ENCODE data around the gene PTPRT. TPM values are rescaled to one million over a fixed set of nuclear protein-coding genes. Genes with fewer than 3 reads are reported as not detected.

PTPRT gene
- total RNA-seq, 1 experiment from 2014 or later: not detected

DNA sequence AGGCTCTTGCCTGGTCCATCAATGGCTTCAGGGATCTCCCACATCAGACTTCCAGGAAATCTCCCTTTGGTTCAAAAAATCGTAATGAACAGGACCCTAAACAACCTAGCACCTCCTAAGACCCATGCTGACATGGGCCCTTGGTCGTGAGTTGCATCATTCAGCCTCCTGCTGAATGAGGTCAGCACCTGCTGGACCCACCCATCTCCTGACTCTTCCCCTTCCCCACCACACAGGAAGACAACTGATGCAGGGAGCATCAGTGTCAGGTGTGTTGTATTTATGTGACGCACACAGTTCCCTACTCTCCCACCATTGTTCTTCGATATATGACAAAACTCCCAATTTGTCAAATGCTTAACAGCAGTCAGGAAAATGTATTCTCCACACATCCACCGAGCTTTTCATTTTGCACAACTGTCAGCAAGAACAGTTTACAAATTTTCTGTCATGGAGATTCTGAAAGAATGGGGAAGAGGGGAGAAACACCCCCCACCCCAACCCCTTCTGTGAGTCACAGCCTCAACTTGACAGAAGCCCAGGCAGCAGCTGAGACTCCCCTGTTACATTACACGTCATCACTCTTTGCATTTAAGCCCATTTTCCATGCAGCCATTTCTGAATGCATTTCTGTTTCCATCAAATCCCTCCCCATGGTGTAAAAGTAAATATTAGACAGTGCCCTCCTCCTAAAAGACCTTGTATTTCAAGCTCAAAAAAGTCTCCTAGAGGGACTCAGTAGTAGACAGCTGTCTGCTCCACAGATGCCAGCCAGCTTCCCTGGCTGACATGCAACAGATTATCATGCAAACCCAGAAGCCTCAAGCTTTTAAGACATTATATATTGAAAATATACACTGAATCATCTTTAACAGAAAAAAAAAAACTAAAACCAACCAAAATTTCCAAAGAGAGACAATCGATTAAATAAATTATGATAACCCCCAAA lies 577.5 kb downstream of the PTPRT start:
- no peak for ATAC-seq
- no TSS peak for BruUV-seq (replicated peaks)

GRCh38 chr20:42611423-42611822 lies 578.3 kb downstream of the PTPRT start:
- H3K9me3 ChIP-seq (ENCODE audit: low read length): peaks cover 18% of the 10 kb centered on the region
- no peak for DNase-seq
- H3F3A ChIP-seq (ENCODE audit: low read length, unreplicated experiment): no peaks in the 10 kb centered on the region
- ATAC-seq: no peak
- no peaks in the 10 kb centered on the region for H4K20me1 ChIP-seq (ENCODE audit: low read length)
- H3K4me2 ChIP-seq (ENCODE audit: low read length): no peak overlapping the region
- H3K9ac ChIP-seq (ENCODE audit: low read length): no peak overlapping the region
- H3K79me2 ChIP-seq (ENCODE audit: low read length): no peaks in the 10 kb centered on the region
- no peak overlapping the region for H2AFZ ChIP-seq (ENCODE audit: low read length)
- CTCF ChIA-PET: no interaction called here
- no peaks in the 10 kb centered on the region for H3K27me3 ChIP-seq (ENCODE audit: low read length)
- no peak overlapping the region for H3K27ac ChIP-seq (ENCODE audit: low read length)
- H3K4me1 ChIP-seq (ENCODE audit: insufficient read depth, low read length): no peaks in the 10 kb centered on the region
- no peaks in the 10 kb centered on the region for H3K36me3 ChIP-seq (ENCODE audit: low read depth, low read length)
- intact Hi-C loops (cut with micrococcal nuclease): no loop called here
- H3K9me2 ChIP-seq (replicated peaks; ENCODE audit: low read length): no peaks in the 10 kb centered on the region
- POLR2A ChIA-PET (ENCODE audit: unreplicated experiment): no interaction called here
- BruUV-seq (replicated peaks): no TSS peak
- TF ChIP-seq EZH2phosphoT487 (IDR thresholded peaks at IDR 0.05; ENCODE audit: borderline replicate concordance, low read length) (no peak), CTCF (conservative IDR thresholded peaks at IDR 0.05; ENCODE audit: low read depth, low read length) (no peak), EZH2 (IDR thresholded peaks at IDR 0.05; ENCODE audit: low read length, unreplicated experiment) (no peak)
- no peak overlapping the region for H3K4me3 ChIP-seq (ENCODE audit: low read length)

More for the DNA sequence above, 577.5 kb downstream of the PTPRT start:
- H3K4me2 ChIP-seq (ENCODE audit: low read length): no peak overlapping the region
- no peaks in the 10 kb centered on the region for H3K79me2 ChIP-seq (ENCODE audit: low read length)
- no peaks in the 10 kb centered on the region for H3K4me1 ChIP-seq (ENCODE audit: insufficient read depth, low read length)
- no peaks in the 10 kb centered on the region for H3F3A ChIP-seq (ENCODE audit: low read length, unreplicated experiment)
- no peak overlapping the region for H2AFZ ChIP-seq (ENCODE audit: low read length)
- no peaks in the 10 kb centered on the region for H3K27me3 ChIP-seq (ENCODE audit: low read length)
- intact Hi-C loops (cut with micrococcal nuclease): no loop called here
- no peaks in the 10 kb centered on the region for H3K9me2 ChIP-seq (replicated peaks; ENCODE audit: low read length)
- H3K9me3 ChIP-seq (ENCODE audit: low read length): peaks cover 17% of the 10 kb centered on the region
- no peaks in the 10 kb centered on the region for H3K36me3 ChIP-seq (ENCODE audit: low read depth, low read length)
- TF ChIP-seq EZH2 (IDR thresholded peaks at IDR 0.05; ENCODE audit: low read length, unreplicated experiment): no peak
- TF ChIP-seq CTCF (conservative IDR thresholded peaks at IDR 0.05; ENCODE audit: low read depth, low read length): no peak
- TF ChIP-seq EZH2phosphoT487 (IDR thresholded peaks at IDR 0.05; ENCODE audit: borderline replicate concordance, low read length): no peak
- CTCF ChIA-PET: no interaction called here
- H3K9ac ChIP-seq (ENCODE audit: low read length): no peak overlapping the region
- no peak overlapping the region for H3K4me3 ChIP-seq (ENCODE audit: low read length)
- H4K20me1 ChIP-seq (ENCODE audit: low read length): no peaks in the 10 kb centered on the region
- H3K27ac ChIP-seq (ENCODE audit: low read length): no peak overlapping the region
- DNase-seq: no peak
- POLR2A ChIA-PET (ENCODE audit: unreplicated experiment): no interaction called here

GRCh38 chr20:42610070-42610469 lies 579.6 kb downstream of the PTPRT start:
- Histone ChIP-seq H3K27me3 (ENCODE audit: low read length) (no peaks in the 10 kb centered on the region), H2AFZ (ENCODE audit: low read length) (no peak overlapping the region), H3K79me2 (ENCODE audit: low read length) (no peaks in the 10 kb centered on the region), H3K36me3 (ENCODE audit: low read depth, low read length) (no peaks in the 10 kb centered on the region), H3K4me3 (ENCODE audit: low read length) (no peak overlapping the region), H3K4me1 (ENCODE audit: insufficient read depth, low read length) (no peaks in the 10 kb centered on the region), H3K9me3 (ENCODE audit: low read length) (peaks cover 28% of the 10 kb centered on the region), H3K9ac (ENCODE audit: low read length) (no peak overlapping the region), H3F3A (ENCODE audit: low read length, unreplicated experiment) (no peaks in the 10 kb centered on the region), H3K9me2 (replicated peaks; ENCODE audit: low read length) (no peaks in the 10 kb centered on the region), H4K20me1 (ENCODE audit: low read length) (no peaks in the 10 kb centered on the region), H3K27ac (ENCODE audit: low read length) (no peak overlapping the region), H3K4me2 (ENCODE audit: low read length) (no peak overlapping the region)
- no TSS peak for BruUV-seq (replicated peaks)
- DNase-seq (no peak), ATAC-seq (no peak)
- TF ChIP-seq EZH2 (IDR thresholded peaks at IDR 0.05; ENCODE audit: low read length, unreplicated experiment) (no peak), EZH2phosphoT487 (IDR thresholded peaks at IDR 0.05; ENCODE audit: borderline replicate concordance, low read length) (no peak), CTCF (conservative IDR thresholded peaks at IDR 0.05; ENCODE audit: low read depth, low read length) (no peak)
- CTCF ChIA-PET: no interaction called here
- POLR2A ChIA-PET (ENCODE audit: unreplicated experiment): no interaction called here
- intact Hi-C loops (cut with micrococcal nuclease): no loop called here

Data from PC-3 (cell line).